Transverse colon (tissue), 3 donors: ENCODE measurements around the gene POLK.

Experiments used
- CTCF ChIP-seq, 5 experiments: fragments of 200-600 bp in 3 of 5; fragments of 450-650 bp in 2 of 5; sonication (generic) in 3 of 5; IDR thresholded peaks; 1 replicate in 2 of 5; 2 replicates in 3 of 5; pipeline ENCODE4 v1.5.1; 2016 to 2017; ENCODE audit warnings: antibody characterized with exemption in 5 of 5, inconsistent platforms in 3 of 5, mild to moderate bottlenecking in 2 of 5, moderate library complexity in 1 of 5
- EP300 ChIP-seq: sonication (generic); formaldehyde crosslinking; IDR thresholded peaks from one replicate; pipeline ENCODE4 v1.6.1; 2017; ENCODE audit warnings: antibody characterized with exemption, low read depth
- POLR2A ChIP-seq: fragments of 450-650 bp; IDR thresholded peaks from one replicate; pipeline ENCODE4 v1.6.1; 2016; ENCODE audit warnings: antibody characterized with exemption, mild to moderate bottlenecking, moderate library complexity

GRCh38 chr5:75509956-75510355 is 1.7 kb upstream of the POLK start:
- TF ChIP-seq CTCF (IDR thresholded peaks at IDR 0.05) = no peak
- TF ChIP-seq POLR2A = no peak
- no peak for TF ChIP-seq EP300
